T-helper 9 cell (primary cell): ENCODE measurements around the gene RAC2.
"Not testable (repeated sequence)": the region's sequence is repeated elsewhere in the genome, so short reads cannot be mapped to it uniquely, and the experiment has no call there.

Experiments used
- DNase-seq: peaks from one replicate; pipeline ENCODE4 v3.0.0-alpha.2; 2020

RAC2 gene

DNA sequence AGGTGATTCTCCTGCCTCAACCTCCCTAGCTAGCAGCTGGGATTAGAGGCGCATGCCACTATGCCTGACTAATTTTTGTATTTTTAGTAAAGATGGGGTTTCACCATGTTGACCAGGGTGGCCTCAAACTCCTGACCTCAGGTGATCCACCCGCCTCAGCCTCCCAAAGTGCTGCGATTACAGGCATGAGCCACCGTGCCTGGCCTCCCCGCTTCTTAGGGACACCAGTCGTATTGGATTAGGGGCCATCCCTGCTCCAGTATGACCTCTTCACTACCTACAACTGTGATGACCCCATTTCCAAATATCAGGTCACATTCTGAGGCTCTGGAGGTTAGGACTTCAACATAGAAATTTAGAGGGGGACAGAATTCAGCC is 42.6 kb downstream of the RAC2 start:
- not testable (repeated sequence) for DNase-seq

DNA sequence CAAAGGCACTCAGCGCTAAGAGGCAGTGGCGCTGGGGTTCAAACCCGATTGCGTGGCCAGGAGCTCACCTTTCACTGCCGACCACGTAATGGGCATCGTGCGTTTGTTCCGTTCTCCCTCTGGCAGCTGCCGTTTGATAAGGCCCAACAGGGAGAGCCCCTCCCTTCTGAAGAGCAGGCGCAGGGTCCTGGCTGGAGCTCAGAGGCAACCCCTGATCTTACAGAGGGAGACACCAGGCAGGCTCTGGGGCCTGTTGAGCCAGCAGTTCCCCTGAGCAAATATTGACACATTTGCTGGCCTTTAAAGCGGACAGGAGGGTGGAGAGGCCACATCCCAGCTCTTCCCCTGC is 44.3 kb downstream of the RAC2 start:
- no peak for DNase-seq

DNA sequence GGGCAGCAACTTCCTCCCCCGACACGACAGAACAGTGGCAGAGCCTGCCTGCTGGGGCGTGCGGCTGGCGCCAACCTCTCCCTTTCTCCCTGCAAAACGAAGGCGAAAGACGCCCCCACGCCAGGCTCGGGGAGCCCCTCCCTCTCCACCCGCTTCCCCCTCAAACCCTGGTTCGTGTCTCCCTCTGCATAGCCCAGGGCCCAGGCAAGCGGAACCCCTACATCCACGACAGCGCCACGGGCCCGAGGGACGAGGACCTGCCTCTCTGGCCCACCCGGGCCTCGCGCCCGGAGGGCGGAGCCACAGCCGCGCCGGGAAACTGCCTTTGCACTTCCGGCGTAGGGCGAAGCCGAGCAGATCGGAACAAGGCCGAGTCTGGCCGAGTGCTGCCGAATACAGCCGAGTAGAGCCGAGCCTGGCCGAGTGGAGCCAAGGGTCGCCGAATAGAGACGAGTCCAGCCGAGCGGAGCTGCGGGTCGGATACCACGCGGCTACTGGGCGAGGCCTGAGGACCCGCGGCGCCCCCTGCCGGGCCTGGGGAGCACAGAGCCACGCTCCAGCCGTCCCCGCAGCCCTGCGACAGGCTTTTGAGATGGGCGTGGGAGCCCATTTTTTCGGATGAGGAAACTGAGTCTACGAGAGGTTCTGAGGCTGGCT is 44.8 kb downstream of the RAC2 start:
- DNase-seq: peak; percentile 99

DNA sequence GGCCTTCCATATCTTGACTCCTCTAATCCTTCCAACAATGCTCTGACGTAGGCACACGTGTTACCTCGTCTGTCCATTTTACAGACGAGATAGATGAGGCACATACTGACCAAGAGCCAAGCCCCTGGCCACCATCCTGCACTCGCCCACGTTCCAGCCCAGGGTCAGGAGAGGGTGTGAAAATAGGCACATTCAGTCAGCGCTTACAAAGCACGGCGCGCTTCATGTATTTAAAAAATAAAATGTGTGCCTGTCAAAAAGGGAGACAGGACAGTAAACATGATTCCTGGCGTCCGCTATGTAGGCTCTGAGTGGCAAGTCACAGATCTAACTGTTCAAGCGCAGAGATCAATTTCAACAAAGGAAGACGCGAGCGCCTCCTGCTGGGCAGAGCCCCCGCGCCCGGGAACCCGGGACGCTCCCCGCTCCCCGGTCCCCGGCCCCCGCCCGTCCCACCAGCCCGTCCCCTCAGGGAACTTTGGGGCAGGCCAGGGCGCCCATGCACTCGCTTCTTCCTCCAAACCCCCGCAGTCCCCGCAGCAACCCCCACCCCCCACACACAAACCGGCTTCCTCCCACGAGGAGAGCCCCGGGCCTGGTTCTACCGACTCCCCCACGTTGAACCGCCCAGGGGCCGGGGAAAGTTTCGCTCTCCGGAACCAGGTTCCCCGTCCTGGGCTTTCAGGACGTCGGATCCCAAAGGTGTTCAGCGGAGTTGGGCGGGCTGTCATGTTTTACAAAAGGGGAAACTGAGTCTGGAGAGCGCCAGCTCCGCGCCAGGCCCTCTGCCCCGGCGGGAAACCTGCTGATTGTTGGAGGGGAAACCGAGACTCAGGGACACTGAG is 45.6 kb downstream of the RAC2 start:
- DNase-seq: peak; percentile 94

DNA sequence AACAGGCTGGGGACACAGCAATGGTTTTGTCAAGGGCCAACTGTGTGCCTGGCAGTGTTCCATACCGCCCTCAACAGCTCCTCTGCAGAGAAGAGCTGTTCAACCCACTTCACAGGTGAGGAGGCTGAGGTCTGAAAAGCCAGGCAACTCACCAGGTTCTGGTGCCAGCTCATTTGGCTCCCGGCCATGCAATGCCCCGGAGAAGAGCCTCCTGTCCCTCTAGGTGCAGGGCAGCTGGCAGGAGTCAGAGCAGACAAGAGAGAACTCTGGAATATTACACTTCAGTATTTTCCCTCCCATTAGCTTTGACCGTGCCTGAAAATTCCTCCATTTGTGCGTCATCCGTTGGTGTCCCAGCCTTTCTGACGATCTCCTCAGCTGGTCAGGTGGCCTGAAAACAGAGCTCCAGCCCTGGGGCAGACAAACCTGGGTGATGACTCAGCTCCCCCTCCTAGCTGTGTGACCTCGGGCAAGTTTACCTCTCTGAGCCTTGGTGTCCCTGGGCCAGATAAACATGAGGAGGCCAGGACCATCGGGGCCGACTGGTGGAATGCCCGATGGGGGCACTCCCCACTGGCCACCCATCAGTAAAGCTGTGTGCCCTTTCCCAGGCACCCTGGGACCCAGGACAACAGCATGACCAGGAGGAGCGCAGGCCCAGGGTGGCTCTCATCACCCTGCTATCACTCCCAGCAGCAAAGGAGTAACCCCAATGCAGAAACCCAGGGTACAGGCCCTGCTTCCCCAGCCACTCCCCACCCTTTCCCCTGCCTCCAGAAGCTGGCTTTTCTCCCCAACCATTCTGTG is 46.4 kb downstream of the RAC2 start:
- DNase-seq: no peak

- no peak for DNase-seq
These were observed 47.3 kb downstream of the RAC2 start for GRCh38 chr22:37196539-37197450.

GRCh38 chr22:37195921-37196320 is 48.1 kb downstream of the RAC2 start:
- no peak for DNase-seq

GRCh38 chr22:37194750-37195149 is 49.3 kb downstream of the RAC2 start:
- DNase-seq: no peak

DNA sequence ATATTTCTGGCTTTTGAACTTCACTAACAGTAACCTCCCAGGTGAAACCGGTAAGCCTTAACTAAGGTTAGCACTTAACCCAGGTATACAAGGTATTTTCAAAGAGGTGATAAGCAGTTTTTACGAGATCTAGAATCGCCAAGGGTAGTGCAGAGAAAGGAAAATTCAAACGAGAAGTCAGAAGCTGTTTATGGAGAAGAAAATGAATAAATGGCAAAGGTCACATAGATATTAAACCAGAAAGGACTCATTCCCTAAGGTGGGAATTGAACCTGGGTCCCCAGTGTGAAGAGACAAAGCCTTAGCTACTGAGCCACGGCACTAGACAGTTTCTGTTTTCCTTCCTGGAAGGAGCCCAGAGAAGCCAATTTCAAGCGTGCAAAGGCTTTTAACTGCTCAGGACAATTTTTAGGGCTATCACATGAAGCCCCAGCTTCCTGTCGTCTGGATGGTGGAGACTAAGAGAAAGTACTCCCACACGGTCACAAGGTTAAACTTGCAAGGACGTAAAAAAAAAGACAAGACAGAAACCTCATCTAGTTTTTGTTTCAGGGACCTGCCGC is 50.4 kb downstream of the RAC2 start:
- DNase-seq: no peak

- DNase-seq: no peak
These were observed 51.3 kb downstream of the RAC2 start for GRCh38 chr22:37192741-37193140.

GRCh38 chr22:37192204-37192603 is 51.9 kb downstream of the RAC2 start:
- DNase-seq: no peak

GRCh38 chr22:37190262-37190780 is 53.7 kb downstream of the RAC2 start:
- no peak for DNase-seq

GRCh38 chr22:37188901-37189466 is 55.1 kb downstream of the RAC2 start:
- DNase-seq: no peak

DNA sequence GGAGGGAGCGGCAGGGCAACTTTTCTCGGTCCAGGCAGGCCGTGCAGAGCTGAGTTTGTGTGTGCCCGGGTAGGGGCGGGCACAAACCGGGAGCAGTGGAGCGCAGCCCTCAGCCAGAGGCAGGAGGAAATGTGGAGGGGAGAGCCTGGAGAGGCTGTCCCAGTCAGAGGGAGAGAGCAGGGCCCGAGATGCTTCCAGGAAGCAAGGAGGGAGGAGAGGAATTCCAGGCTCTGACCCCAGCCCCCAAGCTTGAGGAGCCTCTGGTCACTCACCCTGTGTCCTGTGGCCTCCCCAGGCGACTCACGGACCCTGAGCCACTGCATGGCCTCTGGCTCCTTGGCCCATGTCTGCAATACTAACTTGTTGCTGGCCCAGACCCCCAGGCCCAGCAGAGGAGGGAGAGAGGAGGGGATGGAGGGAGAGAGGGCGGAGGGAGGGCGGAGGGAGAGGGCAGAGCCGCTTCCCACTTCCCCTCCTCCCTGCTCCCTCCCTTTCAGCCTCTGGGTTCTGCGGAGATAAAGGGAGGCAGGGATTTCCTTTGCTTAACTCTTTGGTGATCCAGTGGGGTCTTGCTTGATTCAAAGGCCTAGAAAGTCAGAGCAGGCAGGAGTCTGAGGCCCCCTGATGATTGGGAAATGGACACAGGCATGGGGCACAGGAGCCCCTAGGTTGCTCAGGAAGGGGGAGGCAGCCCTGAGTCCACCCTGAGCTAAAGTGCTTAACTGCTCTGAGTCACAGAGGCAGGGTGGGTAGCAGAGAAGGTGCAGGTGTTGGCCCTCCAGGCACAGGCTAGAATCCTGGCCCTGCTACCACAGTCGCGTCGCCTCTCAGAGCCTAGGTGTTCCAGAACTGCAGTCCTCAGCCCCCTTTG is 55.9 kb downstream of the RAC2 start, which contains the start of gene C1QTNF6:
Gene C1QTNF6, minus strand, starts transcription at position 357 of the 871 bp plus-strand sequence. Its CDS starts 34 bp downstream, at position 323.
- no peak for DNase-seq

GRCh38 chr22:37187552-37187890 is 56.5 kb downstream of the RAC2 start:
- DNase-seq: no peak

GRCh38 chr22:37186997-37187522 is 57.0 kb downstream of the RAC2 start:
- DNase-seq: no peak

DNA sequence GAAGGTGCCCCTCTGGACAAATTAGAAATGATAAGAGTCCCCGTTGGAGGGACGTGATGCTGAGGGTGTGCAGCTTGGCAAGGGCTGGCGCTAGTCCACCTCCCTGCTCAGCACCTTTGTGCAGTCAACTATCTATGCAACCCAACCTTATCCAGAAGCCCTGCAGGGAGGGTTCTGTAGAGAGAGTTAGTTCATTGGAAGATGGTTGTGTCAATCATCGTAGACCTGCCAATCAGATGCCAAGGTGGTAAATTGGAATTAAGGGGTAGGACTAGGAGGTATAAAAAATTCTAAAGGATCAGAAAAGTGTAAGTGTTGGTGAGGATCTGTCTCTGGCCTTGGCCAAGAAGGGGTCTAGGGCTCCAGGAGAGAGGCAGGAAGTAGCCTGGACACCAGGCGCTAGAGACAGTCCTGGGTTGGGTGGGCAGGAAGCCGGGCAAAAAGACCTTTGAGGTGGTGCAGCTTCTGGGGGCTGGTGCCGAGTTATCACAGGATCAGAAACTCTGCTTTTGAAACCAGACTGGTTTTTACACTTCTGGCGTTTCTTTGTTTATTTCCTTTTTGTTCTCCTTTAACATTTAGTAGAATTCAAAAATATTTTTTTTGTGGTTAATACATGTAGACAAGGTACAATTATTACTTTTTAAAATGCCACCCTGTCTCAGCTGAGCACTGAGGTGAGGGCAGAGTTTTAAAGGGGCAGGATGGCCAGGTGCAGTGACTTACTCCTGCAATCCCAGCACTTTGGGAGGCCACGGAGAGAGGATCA is 57.7 kb downstream of the RAC2 start:
- no peak for DNase-seq

- DNase-seq: no peak
These were observed 58.3 kb downstream of the RAC2 start for GRCh38 chr22:37185646-37186227.
